AG10803 (cell line): ENCODE data around the gene GPATCH3.

ENCODE experiments used
- DNase-seq: peaks from one replicate; pipeline ENCODE4 v3.0.0; 2010; ENCODE audit warnings: low read depth
- H3K4me3 ChIP-seq: 2 replicates; pipeline ENCODE4 v1.5.1; 2011; ENCODE audit warnings: mild to moderate bottlenecking, low read length, control low read depth
- CTCF ChIP-seq: conservative IDR thresholded peaks from 2 replicates; pipeline ENCODE4 v1.5.1; 2011; ENCODE audit warnings: mild to moderate bottlenecking, low read length, control low read depth, inconsistent platforms

The GPATCH3 gene

GRCh38 chr1:26922901-26923300 is 22.6 kb upstream of the GPATCH3 start:
- no peak for DNase-seq
- H3K4me3 ChIP-seq: peak overlapping the region; percentile 87

DNA sequence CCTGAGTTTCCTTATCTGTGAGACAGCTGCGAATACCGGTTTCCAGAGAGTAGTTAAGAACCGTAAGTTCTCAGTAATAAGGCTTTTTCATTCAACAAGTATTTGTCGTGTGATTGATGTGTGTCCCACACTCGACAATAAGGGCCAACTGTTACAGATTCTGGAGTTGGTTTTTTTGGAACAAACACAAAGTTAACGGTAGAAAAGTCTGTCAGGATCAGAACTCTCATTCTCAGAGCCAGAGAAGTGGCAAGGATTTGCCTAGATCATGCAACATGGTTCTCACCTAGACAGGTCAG is 22.1 kb upstream of the GPATCH3 start:
- peak overlapping the region; percentile 87 for H3K4me3 ChIP-seq
- DNase-seq: no peak
- TF ChIP-seq CTCF: no peak

More at GRCh38 chr1:26922901-26923300, 22.6 kb upstream of the GPATCH3 start:
- TF ChIP-seq CTCF: no peak

- DNase-seq: peak; percentile 96
- peak within 1 kb of the TSS; percentile 87 for H3K4me3 ChIP-seq
- no peak for TF ChIP-seq CTCF
Observed at GRCh38 chr1:26921540-26922430, 21.5 kb upstream of the GPATCH3 start, which contains the start of gene NUDC. NUDC (plus strand) TSS chr1:26921743; CDS start chr1:26921849, 106 bp downstream.

DNA sequence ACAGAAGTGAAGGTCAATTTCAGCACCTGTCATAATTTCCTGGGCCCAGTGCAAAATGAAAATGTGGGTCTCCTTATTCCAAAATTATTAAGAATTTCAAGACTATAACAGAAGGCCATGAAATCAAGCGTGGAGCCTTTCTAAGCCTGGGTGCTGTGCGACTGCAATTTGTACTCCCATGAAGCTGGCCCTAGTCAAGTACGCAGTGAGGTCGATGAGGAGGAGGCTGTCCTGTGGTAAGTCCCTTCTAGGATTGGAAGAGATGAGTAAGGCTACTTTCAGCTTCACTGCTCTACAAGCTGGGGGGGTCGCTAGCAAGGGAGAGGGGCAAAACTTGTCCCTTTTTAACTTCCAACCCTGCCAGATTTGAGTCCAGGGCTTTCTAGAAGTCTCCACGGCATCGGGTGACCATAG is 20.9 kb upstream of the GPATCH3 start:
- peak overlapping the region; percentile 59 for H3K4me3 ChIP-seq
- no peak for DNase-seq
- no peak for TF ChIP-seq CTCF

DNA sequence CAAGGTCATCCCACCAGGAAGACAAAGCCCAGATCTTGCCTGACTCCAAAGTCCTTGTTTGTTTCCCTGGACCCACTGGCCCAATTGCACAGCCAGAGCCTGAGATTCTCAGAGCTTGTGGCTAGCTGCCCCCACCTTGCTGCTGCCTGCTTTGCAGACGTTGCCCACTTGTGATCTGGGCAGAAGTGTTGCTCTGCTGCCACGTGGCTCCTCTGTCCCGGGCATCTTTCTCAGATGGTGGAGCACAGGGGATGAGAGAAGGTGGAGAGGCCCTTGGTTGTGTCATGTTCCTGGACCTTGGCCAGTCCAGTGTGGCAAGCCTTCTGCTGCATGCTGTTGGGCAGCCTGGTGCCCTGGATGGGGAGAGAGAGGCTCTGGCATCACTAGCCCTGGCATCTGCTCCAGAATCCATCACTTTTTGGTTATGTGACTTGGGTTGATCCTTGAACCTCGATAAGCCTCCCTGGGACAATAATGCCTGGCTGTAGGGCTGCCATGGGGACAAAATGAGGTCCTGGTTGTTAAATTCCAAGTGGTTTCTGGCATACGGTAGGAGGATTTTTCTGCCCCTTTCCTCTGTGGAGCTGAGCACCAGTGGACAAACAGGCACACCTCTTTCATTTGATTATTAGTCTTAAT is 15.1 kb upstream of the GPATCH3 start:
- TF ChIP-seq CTCF: no peak
- H3K4me3 ChIP-seq: no peak overlapping the region
- DNase-seq: no peak

DNA sequence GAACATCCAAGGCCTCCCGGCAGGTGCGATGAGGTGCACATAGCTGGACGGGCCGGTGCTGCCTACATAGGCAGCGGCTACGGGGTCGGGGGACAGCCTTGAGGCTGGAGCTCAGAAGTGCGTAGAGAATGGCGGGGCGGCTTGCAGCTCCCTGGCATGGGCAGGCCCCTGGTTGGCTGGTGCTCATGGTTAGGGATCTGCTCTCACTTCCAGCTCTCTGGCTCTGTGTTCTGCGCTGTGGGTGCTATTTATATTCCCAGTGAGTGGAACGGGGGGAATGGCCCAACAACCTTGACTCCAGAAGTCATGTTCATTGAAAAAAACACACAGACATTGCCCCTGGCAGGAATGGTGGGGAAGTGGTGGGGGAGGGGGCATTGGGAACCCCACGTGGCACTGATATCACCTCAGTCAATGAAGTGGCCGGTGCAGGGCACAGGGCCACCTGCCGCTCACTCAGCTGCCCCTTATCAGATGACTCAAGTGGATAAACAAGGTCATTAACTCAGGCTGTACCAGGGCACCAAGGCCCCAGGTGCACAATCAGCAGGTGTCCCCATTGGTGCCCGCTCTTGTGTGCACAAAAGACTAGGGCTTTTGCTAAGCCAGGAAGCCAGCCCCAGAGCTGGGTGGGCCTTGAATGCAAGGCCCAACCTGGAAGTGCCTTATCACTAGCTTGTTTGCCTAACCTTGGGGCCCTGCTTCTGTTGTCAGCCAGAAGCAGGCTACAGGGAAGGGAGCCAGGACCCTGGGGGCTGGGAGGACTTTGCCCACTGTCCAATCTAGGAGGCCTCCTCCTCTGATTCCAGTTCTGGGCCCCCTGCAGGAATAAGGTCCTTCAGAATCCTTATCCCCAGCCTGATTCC is 13.7 kb upstream of the GPATCH3 start, which contains the start of gene NR0B2:
NR0B2 (minus strand) TSS at position 222 of the 866 bp plus-strand sequence; CDS start at position 187, 35 bp downstream.
- TF ChIP-seq CTCF: no peak
- DNase-seq: no peak
- no peak within 1 kb of the TSS for H3K4me3 ChIP-seq
